Ishikawa (cell line): ENCODE measurements around the gene ATG7.

Experiments used
- CEBPB ChIP-seq: IDR thresholded peaks from 2 replicates; pipeline ENCODE4 v1.6.1; 2012
- EGR1 ChIP-seq: IDR thresholded peaks from 2 replicates; pipeline ENCODE4 v1.6.1; 2012
- EP300 ChIP-seq: IDR thresholded peaks from 2 replicates; pipeline ENCODE4 v1.6.1; 2012; ENCODE audit warnings: borderline replicate concordance
- FOXM1 ChIP-seq: IDR thresholded peaks from 2 replicates; pipeline ENCODE4 v1.6.1; 2012; ENCODE audit warnings: low read depth, borderline replicate concordance
- MAX ChIP-seq: IDR thresholded peaks from 2 replicates; pipeline ENCODE4 v1.6.1; 2012
- NFIC ChIP-seq: IDR thresholded peaks from 2 replicates; pipeline ENCODE4 v1.6.1; 2012
- RAD21 ChIP-seq: IDR thresholded peaks from 2 replicates; pipeline ENCODE4 v1.6.1; 2012; ENCODE audit warnings: low read depth
- REST ChIP-seq: IDR thresholded peaks from 2 replicates; pipeline ENCODE4 v1.6.1; 2012; ENCODE audit warnings: low read depth, mild to moderate bottlenecking
- TAF1 ChIP-seq: IDR thresholded peaks from 2 replicates; pipeline ENCODE4 v1.6.1; 2012; ENCODE audit warnings: low read depth, mild to moderate bottlenecking
- USF1 ChIP-seq: IDR thresholded peaks from 2 replicates; pipeline ENCODE4 v1.6.1; 2012
- YY1 ChIP-seq: IDR thresholded peaks from 2 replicates; pipeline ENCODE4 v1.6.1; 2012; ENCODE audit warnings: low read depth

DNA sequence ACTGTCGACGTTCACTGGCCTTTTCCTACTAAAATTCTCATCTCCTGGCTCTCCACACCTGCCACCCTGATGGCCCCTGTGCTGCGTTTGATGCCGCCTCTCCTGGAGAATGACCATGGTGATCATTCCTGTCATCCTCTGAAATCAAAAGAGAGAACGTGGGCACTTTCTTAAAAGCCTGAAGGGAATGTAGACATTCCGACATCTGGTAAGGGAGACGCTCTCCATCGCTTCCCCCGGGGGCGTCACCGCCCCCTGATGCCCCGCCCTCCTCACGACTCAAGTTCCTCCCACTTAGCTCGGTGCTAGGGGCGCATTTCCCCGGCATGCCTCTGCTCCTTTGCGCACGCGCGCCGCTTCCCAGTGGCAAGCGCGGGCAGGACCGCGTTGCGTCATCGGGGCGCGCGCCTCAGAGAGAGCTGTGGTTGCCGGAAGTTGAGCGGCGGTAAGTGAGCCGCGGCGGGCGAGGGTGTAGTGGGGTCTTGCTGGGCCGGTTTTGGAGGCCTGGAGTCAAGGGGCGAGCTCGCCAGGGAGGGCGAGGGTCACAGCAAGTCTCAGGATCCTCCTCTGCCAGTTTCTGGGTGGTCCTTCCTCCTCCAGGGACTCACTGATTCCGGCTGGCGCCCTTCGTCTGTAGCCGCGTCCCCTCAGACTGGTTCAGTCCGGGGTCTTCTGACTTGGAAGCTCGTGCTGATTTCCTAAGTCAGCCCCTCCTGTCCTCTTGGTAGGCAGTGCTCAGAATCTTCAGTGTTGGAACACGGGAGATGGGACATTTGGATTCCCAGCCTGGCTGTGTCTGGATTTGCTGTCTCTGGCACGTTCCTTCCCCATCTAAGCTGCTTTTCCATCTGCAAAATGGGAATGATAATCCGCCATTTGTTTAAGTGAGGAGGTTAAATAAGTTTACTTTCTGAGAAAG lies at the start of gene ATG7:
- TF ChIP-seq YY1 (no peak), USF1 (no peak), REST (no peak), EP300 (no peak), NFIC (no peak), CEBPB (peak; percentile 86), FOXM1 (no peak), RAD21 (no peak), MAX (peak; percentile 58), TAF1 (peak; percentile 74), EGR1 (0 out of 2 replicates have a peak, but pooled peaks have one; percentile 14)
